Muscle of arm (tissue), 12 donors: ENCODE data around the gene POFUT1. TPM values are rescaled to one million over a fixed set of nuclear protein-coding genes. Genes with fewer than 3 reads are reported as not detected.

ENCODE experiments used
- DNase-seq: peaks from one replicate; pipeline ENCODE4 v3.0.0-alpha.2; 2013
- polyA plus RNA-seq, 12 donors: library from polyadenylated mRNA; unstranded; fragments of 120-200 nt; gene quantifications; one replicate each; pipeline ENCODE4 v1.2.1, GENCODE V29; 2013; ENCODE audit not compliant: insufficient read length in 12 of 12

The POFUT1 gene
- polyA plus RNA-seq, 12 donors = 27.3 to 37.7 (median 30.9) TPM; not detected in 1

DNA sequence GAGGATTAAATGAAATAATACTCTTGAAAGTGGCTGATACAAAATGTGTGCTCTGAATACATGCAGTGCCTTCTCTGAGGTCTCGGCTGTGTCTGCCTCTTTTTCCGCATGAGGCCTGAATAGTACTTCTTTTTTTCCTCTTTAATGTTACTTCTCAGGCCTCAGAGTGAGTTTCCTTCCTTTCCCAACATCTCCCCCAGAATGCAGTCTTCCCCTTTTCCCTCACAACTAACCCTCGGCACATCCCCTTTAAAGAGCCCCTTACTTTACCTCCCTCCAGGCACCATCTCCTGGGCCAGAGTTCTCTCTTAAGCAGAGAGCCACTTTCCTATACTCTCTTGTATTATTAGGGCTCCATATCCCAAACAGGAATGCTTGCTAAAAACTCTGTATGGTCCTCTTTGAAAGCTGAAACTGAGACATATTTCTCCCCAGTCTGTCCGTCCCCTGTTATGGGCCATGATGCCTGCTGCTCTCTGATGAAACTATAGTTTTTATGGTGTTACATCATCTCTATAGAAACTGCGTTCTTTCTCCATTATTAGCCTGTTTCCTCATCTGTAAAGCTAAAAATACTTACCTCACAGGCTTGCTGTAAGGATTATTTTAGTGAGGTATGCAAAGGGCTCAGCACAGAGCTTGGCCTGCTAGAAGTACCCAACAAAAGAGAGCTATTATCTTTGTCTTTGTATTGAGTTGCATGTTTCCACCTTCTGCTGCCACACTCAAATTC is 2.4 kb upstream of the POFUT1 start:
- no peak for DNase-seq

DNA sequence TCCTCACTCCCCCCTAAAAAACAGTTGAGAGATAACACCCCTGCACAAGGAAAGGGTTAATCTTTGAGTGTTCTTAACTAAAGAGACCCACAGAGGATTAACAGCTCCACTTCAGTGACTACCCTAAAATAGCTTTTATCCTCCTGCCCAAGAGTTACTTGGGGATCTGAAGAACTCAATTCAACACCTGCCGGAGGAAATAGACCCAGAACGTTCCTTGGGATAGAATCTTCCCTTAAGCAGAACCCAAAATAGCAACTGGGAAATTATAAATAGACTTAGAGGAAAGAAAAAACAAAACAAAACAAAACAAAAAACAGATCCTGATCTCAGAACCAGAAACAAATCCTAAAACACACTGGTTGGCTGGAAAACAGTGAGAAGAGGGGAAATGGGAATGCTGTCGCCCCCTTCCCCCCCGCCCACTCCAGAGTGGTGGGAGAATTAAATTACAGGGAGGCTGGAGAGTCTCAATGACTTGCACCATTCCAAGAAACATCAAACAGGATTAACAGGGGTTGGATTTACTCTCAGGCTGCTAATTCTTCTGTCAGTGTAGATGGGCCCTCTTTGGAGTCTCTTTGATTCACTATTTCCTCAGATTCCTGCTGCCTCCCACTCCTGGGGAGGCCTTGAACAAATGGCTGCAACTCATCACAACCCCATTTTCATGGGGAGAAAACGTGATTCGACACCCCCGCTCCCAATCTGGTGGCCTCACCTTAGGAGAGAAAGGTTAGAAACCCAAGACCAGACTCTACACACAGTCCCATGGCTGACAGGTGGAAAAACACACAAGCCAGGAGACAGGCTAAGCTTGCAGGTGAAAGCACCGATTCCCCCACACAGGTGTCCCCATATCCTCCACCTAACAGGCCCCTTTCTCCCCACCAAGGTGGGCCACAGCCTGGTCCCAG is 1.6 kb upstream of the POFUT1 start:
- DNase-seq = no peak

DNA sequence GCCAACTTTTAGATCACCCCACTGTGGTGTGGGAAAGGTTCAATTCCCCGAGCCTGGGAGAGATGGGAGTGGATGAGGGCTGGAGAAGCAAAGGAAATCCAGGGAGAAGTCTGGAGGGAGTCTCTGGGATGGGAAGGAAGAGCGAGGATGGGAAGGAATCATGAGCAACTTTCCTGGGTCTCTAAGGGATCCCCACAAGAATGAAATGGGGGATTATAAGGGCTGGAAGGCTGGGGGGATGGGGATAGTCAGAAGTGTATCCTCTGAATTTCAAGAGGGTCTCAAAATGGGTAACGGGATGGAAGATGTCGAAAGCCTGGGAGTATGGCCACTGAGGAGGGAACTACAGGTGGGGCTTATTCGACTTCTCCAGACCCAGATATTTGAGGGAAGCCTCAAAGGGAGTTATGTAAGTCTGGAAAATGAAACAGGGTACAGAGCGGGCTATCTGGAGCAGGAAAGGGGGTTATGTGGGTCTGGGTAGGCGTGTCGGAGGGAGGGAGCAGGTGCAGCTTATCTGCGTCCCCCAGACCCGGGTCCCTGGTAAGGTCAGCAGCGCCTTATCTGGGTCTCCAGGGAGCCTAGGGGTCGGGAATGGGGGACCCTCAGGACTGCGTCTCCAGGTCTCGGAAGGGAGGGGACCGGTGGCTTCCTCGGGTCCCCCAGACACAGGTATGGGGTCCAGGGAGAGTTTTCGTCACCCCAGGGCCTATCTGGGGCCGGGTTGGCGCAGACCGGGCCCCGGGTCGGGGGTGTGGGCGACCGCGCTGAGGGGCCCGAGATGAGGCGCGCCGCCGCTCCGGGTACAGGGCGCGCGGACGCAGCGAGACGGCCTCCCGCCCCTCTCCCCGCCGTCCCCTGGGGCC is 687 bp upstream of the POFUT1 start:
- DNase-seq = no peak

DNA sequence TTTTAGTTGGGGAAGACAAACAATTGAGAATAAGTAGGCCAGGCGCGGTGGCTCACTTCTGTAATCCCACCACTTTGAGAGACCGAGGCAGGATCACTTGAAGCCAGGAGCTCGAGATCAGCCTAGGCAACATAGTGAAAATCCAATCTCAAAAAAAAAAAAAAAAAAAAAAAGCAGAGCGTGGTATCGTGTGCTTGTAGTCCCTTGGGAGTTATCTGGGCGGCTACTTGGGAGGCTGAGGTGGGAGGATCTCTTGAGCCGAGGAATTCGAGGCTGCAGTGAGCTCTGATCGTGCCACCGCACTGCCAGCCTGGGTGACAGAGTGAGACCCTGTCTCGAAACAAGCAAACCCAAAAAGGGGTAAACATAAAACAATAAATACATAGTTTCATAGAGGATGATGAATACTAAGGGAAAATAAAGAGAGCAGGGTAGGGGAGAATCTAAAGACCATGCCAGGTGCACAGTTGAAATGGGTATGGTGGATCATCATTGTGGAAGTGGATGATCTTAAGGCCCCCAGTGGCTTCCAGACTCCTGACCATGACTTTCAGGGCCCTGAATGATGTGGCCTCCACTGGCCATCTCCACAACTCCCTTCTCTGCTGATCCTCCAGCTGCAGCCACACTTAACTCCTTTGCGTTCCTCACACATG is 947 bp downstream of the POFUT1 start:
- no peak for DNase-seq

DNA sequence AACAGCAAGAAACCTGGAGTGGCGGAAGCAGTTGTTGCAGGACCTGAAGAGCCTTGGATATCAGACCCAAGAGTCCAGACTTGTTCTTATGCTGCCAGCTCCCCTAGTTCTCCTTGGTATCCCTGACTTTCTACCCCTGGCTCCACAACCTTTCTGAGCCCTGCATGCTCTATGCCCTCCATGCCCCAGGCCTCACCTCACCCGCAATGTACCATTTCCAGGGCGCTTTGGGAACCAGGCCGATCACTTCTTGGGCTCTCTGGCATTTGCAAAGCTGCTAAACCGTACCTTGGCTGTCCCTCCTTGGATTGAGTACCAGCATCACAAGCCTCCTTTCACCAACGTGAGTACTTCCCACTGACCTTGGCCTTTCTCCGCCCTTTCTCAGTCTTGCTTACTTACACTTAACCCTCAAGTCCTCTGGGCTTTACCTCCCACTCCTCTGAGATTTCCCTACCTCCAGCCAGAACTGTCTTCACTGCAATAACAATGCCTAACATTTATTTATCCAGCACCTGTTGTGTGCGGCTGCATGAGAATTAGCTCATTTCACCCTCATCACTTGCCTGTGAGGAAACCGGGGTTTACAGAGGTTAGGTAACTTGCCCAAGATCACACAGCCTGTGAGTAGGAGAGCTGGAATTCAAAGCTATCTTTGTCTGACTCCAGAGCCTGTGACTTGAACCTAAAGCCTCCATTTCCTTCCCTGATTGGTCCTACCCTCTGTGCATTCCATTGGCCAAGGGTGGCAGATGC is 2.3 kb downstream of the POFUT1 start:
- no peak for DNase-seq

DNA sequence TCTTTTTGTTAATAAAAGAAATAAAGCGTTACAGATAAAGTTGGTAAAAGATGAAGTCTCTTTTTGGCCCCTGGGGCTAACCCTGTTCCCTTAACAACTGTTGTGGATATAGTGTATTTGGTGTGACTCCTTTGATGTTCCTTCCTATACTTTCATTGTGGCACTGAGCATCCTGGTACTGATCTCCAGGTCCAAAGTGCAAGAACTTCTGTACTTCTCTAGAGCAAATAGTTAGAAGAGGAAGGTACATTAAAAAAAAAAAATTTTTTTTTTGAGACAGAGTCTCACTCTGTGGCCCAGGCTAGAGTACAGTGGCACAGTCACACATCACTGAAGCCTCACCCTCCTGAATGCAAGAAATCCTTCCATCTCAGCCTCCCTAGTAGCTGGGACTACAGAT is 6.2 kb downstream of the POFUT1 start:
- no peak for DNase-seq

DNA sequence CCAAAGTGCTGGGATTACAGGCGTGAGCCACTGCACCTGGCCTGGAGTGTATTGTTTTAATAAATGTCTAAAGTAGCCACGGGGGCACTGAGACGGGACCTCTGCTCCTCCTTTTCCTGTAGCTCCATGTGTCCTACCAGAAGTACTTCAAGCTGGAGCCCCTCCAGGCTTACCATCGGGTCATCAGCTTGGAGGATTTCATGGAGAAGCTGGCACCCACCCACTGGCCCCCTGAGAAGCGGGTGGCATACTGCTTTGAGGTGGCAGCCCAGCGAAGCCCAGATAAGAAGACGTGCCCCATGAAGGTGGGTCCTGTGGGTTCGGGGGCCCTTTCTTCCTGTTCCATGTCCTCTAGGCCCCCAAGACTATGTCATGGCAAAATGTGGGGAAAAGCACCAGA is 7.5 kb downstream of the POFUT1 start:
- DNase-seq = no peak

DNA sequence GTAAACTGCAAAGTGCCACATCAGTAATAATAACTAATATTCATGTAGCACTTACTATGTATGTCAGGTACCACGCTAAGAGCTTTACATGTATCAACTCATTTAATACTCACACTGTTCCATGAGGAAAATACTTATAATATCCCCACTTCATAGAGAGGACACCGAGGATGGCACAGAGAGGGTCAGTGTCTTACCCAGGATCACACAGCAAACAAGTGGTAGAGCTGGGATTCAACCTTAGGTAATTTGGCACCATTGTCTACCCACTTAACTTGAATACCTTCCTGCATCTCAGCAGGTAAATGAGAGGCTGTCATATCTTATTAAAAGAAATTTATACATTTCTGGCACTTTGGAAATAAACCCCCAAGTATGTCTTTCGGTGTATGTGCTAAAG is 8.0 kb downstream of the POFUT1 start:
- no peak for DNase-seq

DNA sequence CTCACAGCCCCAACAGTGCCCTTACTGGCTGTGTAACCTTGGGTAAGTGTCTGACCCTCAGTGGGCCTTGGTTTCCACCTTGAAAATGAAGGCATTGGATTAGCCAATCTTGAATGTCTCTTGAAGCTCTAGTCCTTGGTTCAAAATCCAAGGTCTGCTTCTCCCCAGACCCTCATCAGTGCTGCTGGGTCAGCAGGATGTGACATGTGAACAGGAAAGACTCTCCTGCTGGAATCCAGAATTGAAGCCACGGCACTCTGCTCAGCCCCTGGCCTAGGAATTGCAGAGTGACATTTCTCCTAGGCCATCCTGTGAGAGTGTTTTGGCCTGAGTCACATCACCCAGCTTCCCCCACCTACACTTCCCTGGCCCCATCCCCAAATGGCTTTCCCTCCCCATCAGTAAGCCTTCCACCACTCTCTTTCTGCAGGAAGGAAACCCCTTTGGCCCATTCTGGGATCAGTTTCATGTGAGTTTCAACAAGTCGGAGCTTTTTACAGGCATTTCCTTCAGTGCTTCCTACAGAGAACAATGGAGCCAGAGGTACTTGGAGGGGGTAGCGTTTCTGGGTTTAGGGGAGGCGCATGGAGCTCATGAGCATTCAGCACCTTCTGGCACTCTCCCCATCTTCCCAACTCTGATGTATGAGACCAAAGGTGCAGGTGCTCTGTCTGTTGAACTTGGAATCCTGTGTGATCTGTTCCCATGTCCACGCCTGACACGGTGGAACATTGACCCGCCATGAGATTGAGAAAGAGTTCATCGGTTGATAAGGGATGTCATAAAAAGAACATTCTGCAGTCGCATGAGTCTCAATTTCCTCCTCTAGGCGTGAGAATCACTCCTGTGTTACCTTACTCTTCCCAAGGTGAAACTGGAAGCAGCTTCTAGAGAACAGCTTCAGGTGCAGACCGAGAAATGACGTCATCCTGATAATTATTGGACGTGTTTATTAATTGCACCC is 8.8 kb downstream of the POFUT1 start:
- DNase-seq = no peak

DNA sequence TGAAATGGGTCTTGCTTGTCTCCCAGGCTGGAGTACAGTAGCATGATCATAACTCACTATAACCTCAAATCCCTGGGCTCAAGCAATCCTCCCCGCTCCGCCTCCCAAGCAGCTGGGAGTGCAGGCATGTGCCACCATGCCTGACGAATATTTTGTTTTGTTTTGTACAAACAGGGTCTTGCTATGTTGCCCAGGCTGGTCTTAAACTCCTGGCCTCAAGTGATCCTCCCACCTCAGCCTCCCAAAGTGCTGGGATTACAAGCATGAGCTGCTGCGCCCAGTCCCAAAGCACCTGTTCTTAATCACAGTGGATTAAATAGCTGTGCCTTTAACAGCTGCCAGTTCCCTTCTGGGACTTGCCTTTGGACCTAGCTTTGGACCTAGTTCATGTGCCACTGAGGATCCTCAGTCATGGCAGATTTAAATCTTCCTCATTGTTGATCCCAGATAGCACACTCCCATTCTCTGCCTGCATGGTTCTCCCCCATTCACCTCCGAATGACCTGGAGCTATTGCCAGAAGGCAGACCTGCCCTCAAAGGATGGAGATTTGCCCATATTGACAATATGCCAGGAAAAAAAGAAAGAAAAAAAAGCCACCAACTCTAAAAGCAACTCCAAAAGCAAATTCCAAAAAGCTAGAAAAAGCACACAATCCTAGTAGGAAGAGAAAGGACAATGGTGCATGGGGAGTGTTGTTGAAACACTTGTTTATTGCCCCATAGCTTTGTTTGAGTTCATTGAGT is 10.6 kb downstream of the POFUT1 start:
- no peak for DNase-seq

DNA sequence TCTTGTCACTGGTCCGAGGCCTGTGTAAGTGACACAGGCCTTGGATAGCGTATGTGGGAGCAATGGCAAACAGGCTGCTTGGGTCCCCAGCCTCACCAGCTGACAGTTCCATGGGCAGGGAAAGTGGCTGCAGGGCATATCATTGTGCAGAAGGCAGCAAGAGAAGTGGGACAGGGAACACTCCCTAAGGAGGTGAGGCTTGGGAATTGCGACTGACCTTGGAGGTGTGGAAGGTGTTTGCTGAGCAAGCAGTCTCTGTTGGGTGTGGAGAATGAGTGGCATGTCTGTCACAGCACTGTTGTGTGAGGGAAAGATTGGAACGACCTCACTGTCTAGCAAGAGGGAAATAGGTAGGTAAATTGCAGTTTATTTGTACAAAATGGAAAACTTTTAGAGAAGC is 16.8 kb downstream of the POFUT1 start:
- no peak for DNase-seq

DNA sequence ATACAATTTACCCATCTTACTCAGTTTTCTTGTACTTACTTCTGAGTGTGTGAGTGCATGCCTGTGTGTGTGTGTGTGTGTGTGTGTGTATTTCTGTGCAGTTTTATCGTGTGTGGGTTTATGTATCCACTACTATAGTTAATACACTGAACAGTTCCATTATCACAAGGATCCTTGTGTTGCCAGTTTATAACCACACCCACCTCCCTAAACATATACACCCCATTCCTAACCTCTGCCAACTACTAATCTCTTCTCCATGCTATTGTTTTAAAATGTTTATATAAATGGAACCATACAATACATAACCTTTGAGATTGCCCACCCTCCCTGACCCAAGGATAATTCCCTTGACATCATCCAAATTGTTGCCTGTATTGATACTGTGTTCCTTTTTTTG is 18.7 kb downstream of the POFUT1 start:
- DNase-seq = no peak

DNA sequence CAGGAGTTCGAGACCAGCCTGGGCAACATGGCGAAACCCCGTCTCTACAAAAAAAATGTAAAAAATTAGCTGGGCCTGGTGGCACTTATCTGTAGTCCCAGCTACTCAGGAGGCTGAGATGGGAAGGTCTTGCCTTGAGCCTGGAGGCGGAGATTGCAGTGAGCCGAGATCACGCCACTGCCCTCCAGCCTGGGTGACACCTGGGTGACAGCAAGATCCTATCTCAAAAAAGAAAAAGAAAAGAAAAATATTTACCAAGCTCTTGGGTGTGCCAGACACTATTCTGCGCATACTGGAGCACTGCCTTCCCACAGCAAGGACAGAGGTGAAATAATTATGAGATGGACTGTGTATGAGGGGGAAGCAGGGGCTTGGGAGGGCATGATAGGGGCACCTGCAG is 19.6 kb downstream of the POFUT1 start:
- no peak for DNase-seq

DNA sequence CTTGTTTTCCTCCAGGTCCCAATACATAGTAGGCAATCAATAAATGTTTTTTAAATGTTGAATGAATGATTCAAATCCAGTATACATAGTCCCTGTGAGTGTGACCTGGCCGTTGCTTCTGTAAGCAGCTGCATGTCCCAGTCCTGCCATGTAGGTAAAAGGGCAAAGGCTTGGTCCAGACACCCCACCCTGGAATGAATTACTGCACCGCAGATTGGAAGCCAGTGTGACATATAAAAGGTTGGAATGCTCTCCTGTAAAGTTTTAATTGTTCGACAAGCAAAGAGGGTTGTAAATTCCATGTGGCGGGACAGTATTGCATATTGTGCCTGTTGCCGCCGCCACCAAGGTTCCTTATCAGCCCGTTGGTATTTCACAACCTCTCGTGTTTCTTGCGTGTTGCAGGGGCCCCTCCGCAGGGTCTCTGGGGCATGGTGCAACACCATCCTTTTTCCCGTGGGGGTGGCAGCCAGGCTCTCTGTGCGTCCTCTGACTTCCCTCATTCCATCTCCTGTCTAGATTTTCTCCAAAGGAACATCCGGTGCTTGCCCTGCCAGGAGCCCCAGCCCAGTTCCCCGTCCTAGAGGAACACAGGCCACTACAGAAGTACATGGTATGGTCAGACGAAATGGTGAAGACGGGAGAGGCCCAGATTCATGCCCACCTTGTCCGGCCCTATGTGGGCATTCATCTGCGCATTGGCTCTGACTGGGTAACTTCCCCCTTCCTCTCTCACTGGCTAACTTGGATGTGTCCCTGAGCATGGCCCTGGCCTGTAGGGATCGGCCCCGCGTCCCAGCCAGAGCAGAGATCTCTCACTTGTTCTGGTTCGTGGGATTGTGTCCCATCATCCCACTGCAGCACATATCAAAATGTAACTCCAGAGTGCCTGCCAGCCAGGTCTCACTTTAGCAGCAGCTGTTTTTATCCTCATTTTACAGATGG is 20.3 kb downstream of the POFUT1 start:
- DNase-seq = no peak

DNA sequence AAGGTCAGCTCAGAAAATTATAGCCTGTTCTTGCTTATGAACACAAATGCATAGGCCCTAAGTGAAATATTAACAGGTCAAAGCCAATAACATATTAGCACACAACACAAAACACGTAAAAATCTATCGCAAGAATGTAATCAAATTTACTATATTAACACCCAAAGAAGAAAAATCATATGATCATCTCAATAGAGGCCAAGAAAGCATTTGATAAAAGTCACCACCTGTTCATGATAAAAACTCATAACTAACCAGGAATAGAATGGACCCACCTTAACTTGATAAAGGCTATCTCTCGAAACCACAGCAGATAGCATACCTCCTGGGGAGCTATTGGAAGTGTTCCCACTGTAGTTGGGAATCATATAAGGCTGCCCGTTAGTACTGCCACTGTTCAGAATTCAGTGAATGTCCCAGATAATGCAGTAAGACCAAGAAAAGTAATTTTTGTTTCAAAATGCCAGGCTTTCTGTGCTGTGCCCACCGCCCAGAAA is 21.6 kb downstream of the POFUT1 start:
- DNase-seq = no peak

DNA sequence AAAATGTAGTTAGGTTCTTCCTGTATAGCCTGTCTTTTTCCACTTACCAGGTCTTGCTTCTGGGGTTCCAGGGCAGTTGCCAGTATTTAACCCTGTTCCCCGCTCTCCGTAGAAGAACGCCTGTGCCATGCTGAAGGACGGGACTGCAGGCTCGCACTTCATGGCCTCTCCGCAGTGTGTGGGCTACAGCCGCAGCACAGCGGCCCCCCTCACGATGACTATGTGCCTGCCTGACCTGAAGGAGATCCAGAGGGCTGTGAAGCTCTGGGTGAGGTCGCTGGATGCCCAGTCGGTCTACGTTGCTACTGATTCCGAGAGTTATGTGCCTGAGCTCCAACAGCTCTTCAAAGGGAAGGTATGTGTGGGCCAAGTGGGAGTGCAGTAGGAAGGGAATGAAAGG is 23.0 kb downstream of the POFUT1 start:
- DNase-seq = no peak

DNA sequence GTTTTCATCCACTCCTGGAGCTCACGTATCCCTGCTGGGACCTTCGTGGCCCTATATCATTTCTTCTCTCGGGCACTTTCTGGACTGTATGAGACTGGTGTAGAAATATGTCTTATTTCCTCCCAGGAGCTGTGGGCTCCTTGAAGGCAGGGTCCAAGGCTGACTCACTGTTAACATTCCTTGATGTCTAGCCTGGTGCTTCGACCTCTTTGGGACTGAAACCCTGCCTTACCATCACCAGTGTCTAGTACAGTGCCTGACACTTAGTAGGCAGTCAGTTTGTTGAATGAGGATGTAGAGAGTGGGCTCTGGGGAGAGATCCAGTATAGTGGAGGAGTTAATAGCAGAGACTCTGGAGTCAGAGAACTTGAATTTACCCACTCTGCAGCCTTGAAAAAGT is 23.6 kb downstream of the POFUT1 start:
- no peak for DNase-seq

DNA sequence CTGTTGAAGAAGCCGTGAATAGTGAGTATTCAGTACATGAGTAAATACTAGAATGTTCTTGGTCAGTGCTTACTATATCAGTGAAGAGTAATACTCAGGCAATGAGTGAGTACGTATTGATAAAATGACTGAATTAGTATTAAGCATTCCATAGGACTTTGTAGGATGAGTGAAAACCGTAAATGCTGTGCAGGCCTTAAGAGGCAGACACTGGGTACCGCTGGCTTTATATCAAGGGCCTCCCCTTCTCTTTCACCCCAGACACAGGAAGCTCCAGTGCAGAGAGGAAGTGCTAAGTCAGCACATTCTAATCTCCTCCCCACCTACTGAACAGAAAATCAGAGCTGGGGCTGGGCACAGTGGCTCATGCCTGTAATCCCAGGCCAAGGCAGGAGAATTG is 24.2 kb downstream of the POFUT1 start:
- DNase-seq = no peak
